HG02678 (cell line): ENCODE data around the gene PRRT3.

Source experiments
- ATAC-seq: cut with Tn5 transposase; IDR thresholded peaks from one replicate; pipeline ENCODE4 v1.9.1; 2021; ENCODE audit warnings: mild to moderate bottlenecking, moderate library complexity; ENCODE audit not compliant: unreplicated experiment

Gene PRRT3

GRCh38 chr3:9951962-9952805 is at the start of gene PRRT3:
TSS of gene PRRT3 (minus strand) at chr3:9952408. CDS start at chr3:9950115, 2,293 bp downstream.
- ATAC-seq, result peak; percentile 69

- ATAC-seq, result no peak
Observed at GRCh38 chr3:10000686-10001085, 48.5 kb upstream of the PRRT3 start.

- ATAC-seq, result no peak
Observed at GRCh38 chr3:9994086-9994844, 42.1 kb upstream of the PRRT3 start.

- peak; percentile 28 for ATAC-seq
Observed at GRCh38 chr3:9986230-9986725, 34.1 kb upstream of the PRRT3 start.

DNA sequence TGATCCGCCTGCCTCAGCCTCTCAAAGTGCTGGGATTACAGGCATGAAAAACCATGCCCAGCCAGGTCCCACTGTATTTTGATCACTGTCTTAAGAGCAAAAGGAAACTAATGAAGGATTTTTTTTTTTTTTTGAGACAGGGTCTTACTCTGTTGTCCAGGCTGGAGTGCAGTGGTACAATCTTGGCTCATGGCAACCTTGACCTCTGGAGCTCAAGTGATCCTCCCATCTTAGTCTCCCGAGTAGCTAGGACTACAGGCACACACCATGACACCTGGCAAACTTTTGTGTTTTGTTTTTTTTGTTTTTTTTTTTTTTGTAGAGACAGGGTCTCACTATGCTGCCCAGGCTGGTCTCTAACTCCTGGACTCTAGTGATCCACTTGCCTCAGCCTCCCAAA is 28.0 kb upstream of the PRRT3 start:
- no peak for ATAC-seq

GRCh38 chr3:9978710-9979305 is 26.6 kb upstream of the PRRT3 start:
- no peak for ATAC-seq

GRCh38 chr3:9976721-9977709 is 24.8 kb upstream of the PRRT3 start:
- no peak for ATAC-seq

DNA sequence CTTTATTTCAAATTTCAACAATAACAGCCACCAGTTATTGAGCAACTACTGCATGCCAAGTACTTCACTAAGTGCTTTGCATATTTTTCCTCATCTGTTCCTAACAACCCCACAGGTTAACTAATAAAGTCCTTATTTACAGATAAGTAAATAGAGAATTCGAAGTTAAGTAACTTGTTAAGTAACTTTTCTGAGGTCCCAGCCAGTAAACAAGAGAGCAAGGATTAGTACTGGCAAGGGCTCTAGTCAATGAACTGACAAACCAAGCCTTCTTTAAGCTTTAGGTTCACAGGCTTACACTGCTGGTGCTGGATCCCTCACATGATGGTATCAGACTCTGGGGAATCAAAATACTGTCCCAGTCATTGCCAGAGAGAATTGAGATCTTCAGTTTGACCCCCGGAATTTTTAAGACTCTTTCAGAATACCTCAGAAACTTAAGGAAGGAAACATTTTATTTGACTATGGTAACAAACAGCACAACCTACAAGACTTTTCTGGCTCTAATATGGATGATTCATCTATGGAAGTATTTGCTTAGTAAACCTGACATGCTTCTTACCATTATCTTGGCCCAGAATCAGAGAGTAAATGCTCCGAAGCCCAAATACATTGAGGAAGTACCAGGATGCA is 17.9 kb upstream of the PRRT3 start:
- ATAC-seq, result no peak

DNA sequence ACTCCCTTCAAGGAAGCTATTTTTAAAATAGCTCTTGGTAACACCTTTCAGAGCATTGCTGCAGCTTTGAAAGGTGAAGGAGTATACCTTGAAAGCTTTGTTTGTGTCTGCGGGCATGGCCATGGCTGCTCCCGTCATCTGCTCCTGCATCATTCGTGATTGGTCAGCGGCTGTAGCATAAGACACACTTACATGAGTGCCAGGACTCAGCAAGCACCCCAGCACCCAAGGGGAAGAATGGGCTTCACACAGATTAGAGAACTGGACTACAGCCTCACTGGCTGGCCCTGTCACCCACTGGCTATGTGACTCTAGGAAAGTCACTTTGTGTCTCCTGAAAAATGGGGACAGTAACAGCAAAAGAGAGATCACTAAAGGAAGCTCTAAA is 17.4 kb upstream of the PRRT3 start:
- no peak for ATAC-seq

- ATAC-seq, result no peak
Observed at GRCh38 chr3:9966841-9967240, 14.6 kb upstream of the PRRT3 start.

DNA sequence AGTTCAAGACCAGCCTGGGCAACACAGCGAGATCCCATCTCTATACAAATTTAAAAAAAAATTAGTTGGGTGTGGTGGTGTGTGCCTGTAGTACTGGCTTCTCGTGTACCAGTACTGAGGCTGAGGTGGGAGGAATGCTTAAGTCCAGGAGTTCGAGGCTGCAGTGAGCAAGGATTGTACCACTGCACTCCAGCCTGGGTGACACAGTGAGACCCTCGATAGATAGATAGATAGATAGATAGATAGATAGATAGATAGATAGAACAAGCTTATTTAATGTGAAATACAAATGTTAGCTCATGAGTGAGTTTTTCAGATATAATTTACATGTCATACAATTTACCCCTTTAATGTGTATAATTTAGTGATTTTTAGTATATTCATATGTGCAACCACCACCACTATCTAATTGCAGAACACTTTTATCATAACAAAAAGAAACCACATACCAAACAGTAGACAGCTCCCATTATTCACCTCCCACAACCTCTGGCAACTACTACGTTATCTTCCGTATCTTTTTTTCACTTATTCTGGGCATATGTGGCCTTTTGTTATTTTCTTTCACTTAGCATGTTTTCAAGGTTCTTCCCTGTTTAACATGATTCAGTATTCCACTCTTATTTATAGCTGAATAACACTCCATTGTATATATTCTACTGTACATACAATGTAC is 13.1 kb upstream of the PRRT3 start:
- no peak for ATAC-seq

DNA sequence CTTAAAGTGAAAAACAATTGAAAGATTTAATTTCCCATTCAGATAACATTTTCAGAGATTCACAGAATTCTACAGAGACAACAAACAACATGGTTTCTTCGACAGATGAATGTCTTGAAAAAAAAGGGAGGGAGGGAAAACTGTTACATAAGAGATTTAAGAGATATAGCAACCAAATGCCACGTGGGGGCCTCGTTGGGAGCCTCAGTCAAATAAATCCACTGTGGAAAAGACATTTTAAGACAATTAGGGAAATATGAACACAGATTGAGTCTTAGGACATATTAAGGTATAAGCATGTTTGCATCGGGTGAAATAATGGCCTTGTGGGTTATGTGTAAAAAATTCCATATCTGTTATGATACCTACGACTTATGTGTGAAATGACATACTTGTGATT is 5.0 kb upstream of the PRRT3 start:
- no peak for ATAC-seq

GRCh38 chr3:9955611-9956352 is 3.6 kb upstream of the PRRT3 start:
- no peak for ATAC-seq

GRCh38 chr3:9955067-9955502 is 2.9 kb upstream of the PRRT3 start:
- no peak for ATAC-seq

- ATAC-seq, result no peak
Observed at GRCh38 chr3:9951598-9951961, 628 bp downstream of the PRRT3 start.

DNA sequence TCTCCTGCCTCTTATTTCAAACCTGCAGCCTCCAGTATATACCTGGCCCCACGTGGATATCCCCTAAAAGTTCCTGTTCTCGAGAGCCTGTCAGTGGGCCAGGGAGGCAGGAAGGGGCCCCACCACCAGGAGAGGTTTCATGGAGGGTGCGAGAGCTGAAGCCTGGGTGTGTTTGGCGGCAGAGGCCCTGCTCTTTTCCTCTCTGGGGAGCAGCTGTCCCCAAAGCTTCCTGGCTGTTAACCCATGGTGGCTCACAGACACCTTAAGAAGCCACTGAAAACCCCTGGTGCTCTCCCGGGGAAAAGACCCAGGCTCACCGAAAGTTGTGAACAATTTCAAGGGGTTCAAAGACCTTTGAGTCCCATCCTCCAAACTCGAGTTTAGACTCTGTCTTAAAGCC is 1.1 kb downstream of the PRRT3 start:
- peak; percentile 34 for ATAC-seq

DNA sequence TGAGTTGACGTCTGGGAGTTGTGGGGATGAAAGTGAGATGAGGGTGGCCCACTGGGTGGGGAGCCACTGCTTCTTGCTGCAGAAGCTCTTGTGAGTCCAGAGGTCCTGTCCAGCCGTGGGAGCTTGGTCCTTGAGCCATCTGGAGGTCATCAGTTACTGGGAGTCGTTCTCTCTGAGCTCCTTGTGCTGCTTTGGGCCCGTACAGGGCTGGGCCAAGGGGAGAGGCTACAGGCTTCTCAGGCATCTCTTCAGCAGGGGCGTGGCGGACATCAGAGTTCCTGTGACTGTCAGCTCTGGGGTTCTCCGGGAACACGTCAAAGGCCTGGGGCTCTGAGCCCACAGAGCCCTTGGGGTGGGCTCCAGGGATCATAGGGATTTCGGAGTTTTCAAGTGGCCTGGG is 2.6 kb downstream of the PRRT3 start:
- ATAC-seq, result no peak

GRCh38 chr3:9949115-9949514 is 3.1 kb downstream of the PRRT3 start:
- ATAC-seq, result no peak

GRCh38 chr3:9948586-9948985 is 3.6 kb downstream of the PRRT3 start:
- ATAC-seq, result no peak
